Large intestine (tissue), 3 donors: Measurements from ENCODE around the gene BMP2. TPM values are rescaled to one million over a fixed set of nuclear protein-coding genes. Genes with fewer than 3 reads are reported as not detected.

Source experiments
- DNase-seq, 2 donors: peaks; one replicate each; pipeline versions ENCODE4 v3.0.0 to v3.0.0-alpha.2; 2013
- H3K27ac ChIP-seq: one replicate; pipeline ENCODE4 v1.5.1; 2013; ENCODE audit warnings: low read length
- H3K27me3 ChIP-seq: 2 replicates; pipeline ENCODE4 v1.6.1; 2013; ENCODE audit warnings: low read length; ENCODE audit not compliant: control insufficient read depth, insufficient read depth
- H3K36me3 ChIP-seq: 2 replicates; pipeline ENCODE4 v1.6.1; 2013; ENCODE audit warnings: low read length; ENCODE audit not compliant: control insufficient read depth, insufficient read depth
- H3K4me1 ChIP-seq: one replicate; pipeline ENCODE4 v1.6.1; 2013; ENCODE audit warnings: low read length; ENCODE audit not compliant: control insufficient read depth, insufficient read depth
- H3K4me3 ChIP-seq: one replicate; pipeline ENCODE4 v1.5.1; 2013; ENCODE audit warnings: low read length
- H3K9me3 ChIP-seq: one replicate; pipeline ENCODE4 v1.6.1; 2013; ENCODE audit warnings: mild to moderate bottlenecking, low read depth, low read length, moderate library complexity; ENCODE audit not compliant: control insufficient read depth
- WGBS: methylation state at CpG from one replicate; pipeline ENCODE4 v1.1.5; 2013; ENCODE audit warnings: low lambda C conversion rate; ENCODE audit not compliant: insufficient coverage; 5-methylcytosine and 5-hydroxymethylcytosine counted together
- polyA plus RNA-seq: library from polyadenylated mRNA; unstranded; fragments of 120-200 nt; gene quantifications from one replicate; pipeline ENCODE4 v1.2.1, GENCODE V29; 2013

The BMP2 gene
- polyA plus RNA-seq, 1 donor: 15.2 TPM

DNA sequence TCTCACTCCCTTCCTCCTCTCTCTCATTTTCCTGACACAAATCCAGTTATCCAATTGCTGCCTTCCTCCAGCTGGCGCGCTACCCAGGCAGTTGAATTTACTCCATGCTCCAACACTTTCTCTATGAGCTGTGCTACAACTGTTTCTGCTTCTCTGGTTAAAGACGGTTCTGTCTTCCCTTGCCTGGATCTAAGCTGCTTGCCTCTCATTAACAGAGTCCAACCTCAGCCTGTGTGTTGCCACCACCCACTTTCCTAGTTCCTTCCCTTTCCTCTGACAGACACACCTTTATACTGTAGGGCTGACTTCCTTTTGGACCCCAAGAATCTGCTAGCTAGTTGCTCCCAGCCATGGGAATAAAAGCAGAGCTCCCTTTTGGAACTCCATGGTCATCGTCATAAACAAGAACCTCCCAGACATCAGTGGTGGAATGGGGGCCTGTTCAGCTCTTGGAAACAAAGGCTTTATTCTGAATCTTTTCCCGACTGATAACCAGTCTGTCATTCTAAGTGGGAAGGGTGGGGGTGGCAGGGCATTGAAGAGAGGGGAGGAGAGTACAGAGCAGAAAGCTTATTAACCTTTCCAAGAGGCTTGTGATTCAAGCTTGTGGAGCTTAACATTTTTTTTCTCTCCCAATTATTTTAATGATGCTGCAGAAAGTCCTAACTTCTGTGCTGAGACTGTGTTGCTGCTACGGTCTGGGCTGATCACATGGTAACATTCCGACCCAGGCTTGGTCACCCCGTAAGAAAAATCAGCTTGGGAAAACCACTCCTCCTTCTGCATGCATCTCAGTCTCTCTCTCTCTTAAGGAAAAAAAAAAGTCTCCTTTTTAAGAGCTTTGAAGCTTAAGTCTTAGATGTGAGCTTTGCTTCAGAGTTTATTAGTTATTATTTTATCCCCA lies 31.3 kb upstream of the BMP2 start:
- WGBS: no CpG with 5 or more reads among the region's 8 CpGs
- no peaks in the 10 kb centered on the region for H3K27me3 ChIP-seq
- H3K4me1 ChIP-seq: peaks cover 34% of the 10 kb centered on the region
- H3K4me3 ChIP-seq: peak overlapping the region; percentile 29
- peak overlapping the region; percentile 87 for H3K27ac ChIP-seq
- H3K36me3 ChIP-seq: no peaks in the 10 kb centered on the region
- peak; percentile 64 to 88 for DNase-seq
- no peaks in the 10 kb centered on the region for H3K9me3 ChIP-seq

- Histone ChIP-seq H3K36me3 (no peaks in the 10 kb centered on the region), H3K27me3 (no peaks in the 10 kb centered on the region), H3K9me3 (no peaks in the 10 kb centered on the region), H3K4me1 (peaks cover 36% of the 10 kb centered on the region), H3K27ac (no peak overlapping the region), H3K4me3 (no peak overlapping the region)
- 60% methylated on average over 1 of the region's 1 CpG for WGBS
- DNase-seq: no peak
Measured at GRCh38 chr20:6739406-6739805, 28.1 kb upstream of the BMP2 start.

GRCh38 chr20:6740096-6740495 lies 27.4 kb upstream of the BMP2 start:
- DNase-seq: no peak
- no peaks in the 10 kb centered on the region for H3K36me3 ChIP-seq
- no peaks in the 10 kb centered on the region for H3K9me3 ChIP-seq
- H3K27me3 ChIP-seq: no peaks in the 10 kb centered on the region
- WGBS: 90% methylated on average over 2 of the region's 3 CpGs
- peaks cover 35% of the 10 kb centered on the region for H3K4me1 ChIP-seq
- no peak overlapping the region for H3K27ac ChIP-seq
- H3K4me3 ChIP-seq: no peak overlapping the region

- no peak for DNase-seq
- Histone ChIP-seq H3K9me3 (no peaks in the 10 kb centered on the region), H3K27me3 (no peaks in the 10 kb centered on the region), H3K36me3 (no peaks in the 10 kb centered on the region), H3K27ac (no peak overlapping the region), H3K4me1 (peaks cover 16% of the 10 kb centered on the region), H3K4me3 (no peak overlapping the region)
- no CpG with 5 or more reads among the region's 1 CpG for WGBS
Measured at GRCh38 chr20:6744180-6744579, 23.3 kb upstream of the BMP2 start.

- H3K4me1 ChIP-seq: peaks cover 16% of the 10 kb centered on the region
- no peak for DNase-seq
- H3K27me3 ChIP-seq: no peaks in the 10 kb centered on the region
- WGBS: 100% methylated on average over 1 of the region's 4 CpGs
- H3K9me3 ChIP-seq: no peaks in the 10 kb centered on the region
- H3K4me3 ChIP-seq: no peak overlapping the region
- H3K27ac ChIP-seq: no peak overlapping the region
- no peaks in the 10 kb centered on the region for H3K36me3 ChIP-seq
Measured at GRCh38 chr20:6744805-6745204, 22.7 kb upstream of the BMP2 start.

- no peaks in the 10 kb centered on the region for H3K27me3 ChIP-seq
- no peak for DNase-seq
- no peaks in the 10 kb centered on the region for H3K9me3 ChIP-seq
- H3K27ac ChIP-seq: no peak overlapping the region
- no peak overlapping the region for H3K4me3 ChIP-seq
- 100% methylated on average over 1 of the region's 6 CpGs for WGBS
- no peaks in the 10 kb centered on the region for H3K36me3 ChIP-seq
- H3K4me1 ChIP-seq: no peaks in the 10 kb centered on the region
Measured at GRCh38 chr20:6746901-6747609, 20.4 kb upstream of the BMP2 start.

DNA sequence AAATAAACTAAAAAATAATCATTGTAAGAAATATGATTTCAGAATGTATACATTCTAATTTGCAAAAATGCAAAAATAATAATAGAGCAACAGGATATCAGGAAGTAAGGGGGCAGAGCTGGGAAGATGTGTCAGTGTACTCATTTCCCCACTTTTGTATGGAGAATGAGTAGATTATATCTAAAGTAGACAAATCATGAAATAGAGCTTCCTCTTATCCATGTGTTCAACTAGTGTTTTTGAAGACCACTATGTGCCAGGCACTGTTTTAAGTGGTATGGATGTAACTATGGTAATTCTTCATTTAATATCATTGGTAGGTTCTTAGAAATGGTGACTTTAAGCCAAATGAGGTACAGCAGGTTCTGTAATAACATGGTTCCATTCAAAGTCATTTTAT lies 17.0 kb upstream of the BMP2 start:
- H3K4me3 ChIP-seq: no peak overlapping the region
- H3K4me1 ChIP-seq: no peaks in the 10 kb centered on the region
- no peaks in the 10 kb centered on the region for H3K9me3 ChIP-seq
- no peaks in the 10 kb centered on the region for H3K36me3 ChIP-seq
- H3K27ac ChIP-seq: no peak overlapping the region
- H3K27me3 ChIP-seq: no peaks in the 10 kb centered on the region
- DNase-seq: no peak

GRCh38 chr20:6756693-6757595 lies 10.5 kb upstream of the BMP2 start:
- Histone ChIP-seq H3K27me3 (no peaks in the 10 kb centered on the region), H3K4me3 (no peak overlapping the region), H3K9me3 (no peaks in the 10 kb centered on the region), H3K4me1 (no peaks in the 10 kb centered on the region), H3K27ac (no peak overlapping the region), H3K36me3 (no peaks in the 10 kb centered on the region)
- DNase-seq: no peak
- WGBS: 94% methylated on average over 3 of the region's 4 CpGs

- no peak overlapping the region for H3K27ac ChIP-seq
- H3K4me1 ChIP-seq: peaks cover 6% of the 10 kb centered on the region
- no peaks in the 10 kb centered on the region for H3K27me3 ChIP-seq
- H3K4me3 ChIP-seq: no peak overlapping the region
- whole genome bisulfite sequencing: no CpG with 5 or more reads among the region's 2 CpGs
- no peaks in the 10 kb centered on the region for H3K36me3 ChIP-seq
- no peaks in the 10 kb centered on the region for H3K9me3 ChIP-seq
- DNase-seq: no peak
Measured at GRCh38 chr20:6764619-6765018, 2.9 kb upstream of the BMP2 start.

DNA sequence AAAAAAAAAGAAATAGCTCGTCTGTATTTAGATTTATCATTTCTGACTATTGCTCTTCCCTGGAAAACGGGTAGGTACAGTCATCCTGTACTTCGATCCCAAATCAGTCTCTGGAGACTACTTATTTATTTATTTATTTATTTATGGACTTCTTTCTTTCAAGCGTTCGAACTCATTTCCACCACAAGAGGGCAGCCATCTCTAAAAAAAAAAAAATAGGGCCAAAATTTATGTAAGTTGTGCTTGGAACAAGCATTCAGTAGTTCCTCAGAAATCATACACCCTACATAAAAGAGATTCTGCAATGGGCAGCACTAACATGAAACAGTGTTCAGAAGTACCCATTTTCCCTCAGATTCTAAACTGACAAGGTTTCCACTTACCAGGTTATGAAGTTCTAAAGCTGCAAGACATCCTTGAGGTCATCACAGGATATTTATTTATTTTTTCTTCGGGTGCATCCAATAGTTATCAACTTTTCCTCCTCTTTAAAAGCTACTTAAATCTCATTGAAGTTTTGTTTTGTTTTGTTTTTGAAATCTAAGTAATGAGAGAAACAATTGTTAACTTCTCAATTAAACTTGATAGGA lies 1.9 kb upstream of the BMP2 start:
- Histone ChIP-seq H3K27me3 (no peaks in the 10 kb centered on the region), H3K36me3 (no peaks in the 10 kb centered on the region), H3K4me3 (no peak overlapping the region), H3K27ac (peak overlapping the region; percentile 34), H3K4me1 (peaks cover 6% of the 10 kb centered on the region), H3K9me3 (no peaks in the 10 kb centered on the region)
- 14% methylated on average over 5 of the region's 6 CpGs for WGBS
- peak; percentile 33 to 62 for DNase-seq
